ENCODE results near the gene SUGCT.

SUGCT gene

GRCh38 chr7:40192036-40192435 is 57.2 kb downstream of the SUGCT start:
- H3K36me3 ChIP-seq (ENCODE audit: control insufficient read depth in 5 of 5, insufficient read depth in 5 of 5, low read length in 5 of 5), result no peaks in the 10 kb centered on the region
- no peak overlapping the region for H3K9ac ChIP-seq (ENCODE audit: low read length in 5 of 5)
- H3K4me1 ChIP-seq (ENCODE audit: control insufficient read depth in 5 of 5, insufficient read depth in 5 of 5, low read length in 5 of 5), result no peaks in the 10 kb centered on the region
- H3K9me3 ChIP-seq (ENCODE audit: control insufficient read depth in 5 of 5, low read length in 5 of 5), result no peaks in the 10 kb centered on the region
- H3K27ac ChIP-seq (ENCODE audit: low read depth, low read length), result no peak overlapping the region
- H3K27me3 ChIP-seq (ENCODE audit: control insufficient read depth in 5 of 5, insufficient read depth in 4 of 5, low read length in 5 of 5), result no peaks in the 10 kb centered on the region
- H3K4me3 ChIP-seq (ENCODE audit: low read depth in 1 of 5, low read length in 5 of 5), result no peak overlapping the region

- no peak overlapping the region for H3K9ac ChIP-seq (ENCODE audit: low read length in 5 of 5)
- no peaks in the 10 kb centered on the region for H3K9me3 ChIP-seq (ENCODE audit: control insufficient read depth in 5 of 5, low read length in 5 of 5)
- peaks cover 0 to 6% (median 0%) of the 10 kb centered on the region in 5 donors for H3K4me1 ChIP-seq (ENCODE audit: control insufficient read depth in 5 of 5, insufficient read depth in 5 of 5, low read length in 5 of 5)
- H3K4me3 ChIP-seq (ENCODE audit: low read depth in 1 of 5, low read length in 5 of 5), result no peak overlapping the region
- H3K36me3 ChIP-seq (ENCODE audit: control insufficient read depth in 5 of 5, insufficient read depth in 5 of 5, low read length in 5 of 5), result no peaks in the 10 kb centered on the region
- no peak overlapping the region for H3K27ac ChIP-seq (ENCODE audit: low read depth, low read length)
- H3K27me3 ChIP-seq (ENCODE audit: control insufficient read depth in 5 of 5, insufficient read depth in 4 of 5, low read length in 5 of 5), result no peaks in the 10 kb centered on the region
Measured at GRCh38 chr7:40194745-40195144, 59.9 kb downstream of the SUGCT start.

GRCh38 chr7:40197527-40197926 is 62.7 kb downstream of the SUGCT start:
- Histone ChIP-seq H3K27me3 (ENCODE audit: control insufficient read depth in 5 of 5, insufficient read depth in 4 of 5, low read length in 5 of 5) (no peaks in the 10 kb centered on the region), H3K36me3 (ENCODE audit: control insufficient read depth in 5 of 5, insufficient read depth in 5 of 5, low read length in 5 of 5) (no peaks in the 10 kb centered on the region), H3K4me3 (ENCODE audit: low read depth in 1 of 5, low read length in 5 of 5) (no peak overlapping the region), H3K4me1 (ENCODE audit: control insufficient read depth in 5 of 5, insufficient read depth in 5 of 5, low read length in 5 of 5) (peaks cover 0 to 9% (median 0%) of the 10 kb centered on the region in 5 donors), H3K9me3 (ENCODE audit: control insufficient read depth in 5 of 5, low read length in 5 of 5) (no peaks in the 10 kb centered on the region), H3K9ac (ENCODE audit: low read length in 5 of 5) (no peak overlapping the region), H3K27ac (ENCODE audit: low read depth, low read length) (no peak overlapping the region)

- no peaks in the 10 kb centered on the region for H3K36me3 ChIP-seq (ENCODE audit: control insufficient read depth in 5 of 5, insufficient read depth in 5 of 5, low read length in 5 of 5)
- H3K4me1 ChIP-seq (ENCODE audit: control insufficient read depth in 5 of 5, insufficient read depth in 5 of 5, low read length in 5 of 5), result peaks cover 0 to 9% (median 0%) of the 10 kb centered on the region in 5 donors
- no peak overlapping the region for H3K4me3 ChIP-seq (ENCODE audit: low read depth in 1 of 5, low read length in 5 of 5)
- no peak overlapping the region for H3K9ac ChIP-seq (ENCODE audit: low read length in 5 of 5)
- no peaks in the 10 kb centered on the region for H3K27me3 ChIP-seq (ENCODE audit: control insufficient read depth in 5 of 5, insufficient read depth in 4 of 5, low read length in 5 of 5)
- no peak overlapping the region for H3K27ac ChIP-seq (ENCODE audit: low read depth, low read length)
- no peaks in the 10 kb centered on the region for H3K9me3 ChIP-seq (ENCODE audit: control insufficient read depth in 5 of 5, low read length in 5 of 5)
Measured at GRCh38 chr7:40199076-40199802, 64.4 kb downstream of the SUGCT start.

GRCh38 chr7:40200791-40201190 is 66.0 kb downstream of the SUGCT start:
- Histone ChIP-seq H3K9ac (ENCODE audit: low read length in 5 of 5) (no peak overlapping the region), H3K36me3 (ENCODE audit: control insufficient read depth in 5 of 5, insufficient read depth in 5 of 5, low read length in 5 of 5) (no peaks in the 10 kb centered on the region), H3K4me3 (ENCODE audit: low read depth in 1 of 5, low read length in 5 of 5) (no peak overlapping the region), H3K4me1 (ENCODE audit: control insufficient read depth in 5 of 5, insufficient read depth in 5 of 5, low read length in 5 of 5) (peaks cover 0 to 9% (median 0%) of the 10 kb centered on the region in 5 donors), H3K27me3 (ENCODE audit: control insufficient read depth in 5 of 5, insufficient read depth in 4 of 5, low read length in 5 of 5) (no peaks in the 10 kb centered on the region), H3K9me3 (ENCODE audit: control insufficient read depth in 5 of 5, low read length in 5 of 5) (no peaks in the 10 kb centered on the region), H3K27ac (ENCODE audit: low read depth, low read length) (no peak overlapping the region)

GRCh38 chr7:40202851-40203250 is 68.0 kb downstream of the SUGCT start:
- H3K27me3 ChIP-seq (ENCODE audit: control insufficient read depth in 5 of 5, insufficient read depth in 4 of 5, low read length in 5 of 5), result no peaks in the 10 kb centered on the region
- no peak overlapping the region for H3K9ac ChIP-seq (ENCODE audit: low read length in 5 of 5)
- no peaks in the 10 kb centered on the region for H3K9me3 ChIP-seq (ENCODE audit: control insufficient read depth in 5 of 5, low read length in 5 of 5)
- H3K4me3 ChIP-seq (ENCODE audit: low read depth in 1 of 5, low read length in 5 of 5), result no peak overlapping the region
- no peak overlapping the region for H3K27ac ChIP-seq (ENCODE audit: low read depth, low read length)
- peaks cover 0 to 9% (median 0%) of the 10 kb centered on the region in 5 donors for H3K4me1 ChIP-seq (ENCODE audit: control insufficient read depth in 5 of 5, insufficient read depth in 5 of 5, low read length in 5 of 5)
- no peaks in the 10 kb centered on the region for H3K36me3 ChIP-seq (ENCODE audit: control insufficient read depth in 5 of 5, insufficient read depth in 5 of 5, low read length in 5 of 5)

- H3K4me3 ChIP-seq (ENCODE audit: low read depth in 1 of 5, low read length in 5 of 5), result no peak overlapping the region
- no peak overlapping the region for H3K27ac ChIP-seq (ENCODE audit: low read depth, low read length)
- H3K9me3 ChIP-seq (ENCODE audit: control insufficient read depth in 5 of 5, low read length in 5 of 5), result no peaks in the 10 kb centered on the region
- H3K27me3 ChIP-seq (ENCODE audit: control insufficient read depth in 5 of 5, insufficient read depth in 4 of 5, low read length in 5 of 5), result no peaks in the 10 kb centered on the region
- H3K9ac ChIP-seq (ENCODE audit: low read length in 5 of 5), result no peak overlapping the region
- H3K4me1 ChIP-seq (ENCODE audit: control insufficient read depth in 5 of 5, insufficient read depth in 5 of 5, low read length in 5 of 5), result peaks cover 0 to 4% (median 0%) of the 10 kb centered on the region in 5 donors
- no peaks in the 10 kb centered on the region for H3K36me3 ChIP-seq (ENCODE audit: control insufficient read depth in 5 of 5, insufficient read depth in 5 of 5, low read length in 5 of 5)
Measured at GRCh38 chr7:40204581-40204980, 69.8 kb downstream of the SUGCT start.

GRCh38 chr7:40205992-40206391 is 71.2 kb downstream of the SUGCT start:
- H3K4me1 ChIP-seq (ENCODE audit: control insufficient read depth in 5 of 5, insufficient read depth in 5 of 5, low read length in 5 of 5), result no peaks in the 10 kb centered on the region
- H3K27ac ChIP-seq (ENCODE audit: low read depth, low read length), result no peak overlapping the region
- no peaks in the 10 kb centered on the region for H3K36me3 ChIP-seq (ENCODE audit: control insufficient read depth in 5 of 5, insufficient read depth in 5 of 5, low read length in 5 of 5)
- H3K4me3 ChIP-seq (ENCODE audit: low read depth in 1 of 5, low read length in 5 of 5), result no peak overlapping the region
- H3K9me3 ChIP-seq (ENCODE audit: control insufficient read depth in 5 of 5, low read length in 5 of 5), result no peaks in the 10 kb centered on the region
- no peak overlapping the region for H3K9ac ChIP-seq (ENCODE audit: low read length in 5 of 5)
- H3K27me3 ChIP-seq (ENCODE audit: control insufficient read depth in 5 of 5, insufficient read depth in 4 of 5, low read length in 5 of 5), result no peaks in the 10 kb centered on the region

GRCh38 chr7:40211276-40212003 is 76.6 kb downstream of the SUGCT start:
- no peaks in the 10 kb centered on the region for H3K9me3 ChIP-seq (ENCODE audit: control insufficient read depth in 5 of 5, low read length in 5 of 5)
- H3K27ac ChIP-seq (ENCODE audit: low read depth, low read length), result no peak overlapping the region
- H3K4me1 ChIP-seq (ENCODE audit: control insufficient read depth in 5 of 5, insufficient read depth in 5 of 5, low read length in 5 of 5), result no peaks in the 10 kb centered on the region
- H3K36me3 ChIP-seq (ENCODE audit: control insufficient read depth in 5 of 5, insufficient read depth in 5 of 5, low read length in 5 of 5), result no peaks in the 10 kb centered on the region
- H3K4me3 ChIP-seq (ENCODE audit: low read depth in 1 of 5, low read length in 5 of 5), result no peak overlapping the region
- no peaks in the 10 kb centered on the region for H3K27me3 ChIP-seq (ENCODE audit: control insufficient read depth in 5 of 5, insufficient read depth in 4 of 5, low read length in 5 of 5)
- no peak overlapping the region for H3K9ac ChIP-seq (ENCODE audit: low read length in 5 of 5)

- Histone ChIP-seq H3K27me3 (ENCODE audit: control insufficient read depth in 5 of 5, insufficient read depth in 4 of 5, low read length in 5 of 5) (no peaks in the 10 kb centered on the region), H3K9me3 (ENCODE audit: control insufficient read depth in 5 of 5, low read length in 5 of 5) (no peaks in the 10 kb centered on the region), H3K27ac (ENCODE audit: low read depth, low read length) (no peak overlapping the region), H3K4me1 (ENCODE audit: control insufficient read depth in 5 of 5, insufficient read depth in 5 of 5, low read length in 5 of 5) (no peaks in the 10 kb centered on the region), H3K9ac (ENCODE audit: low read length in 5 of 5) (no peak overlapping the region), H3K36me3 (ENCODE audit: control insufficient read depth in 5 of 5, insufficient read depth in 5 of 5, low read length in 5 of 5) (no peaks in the 10 kb centered on the region), H3K4me3 (ENCODE audit: low read depth in 1 of 5, low read length in 5 of 5) (no peak overlapping the region)
Measured at GRCh38 chr7:40213291-40213690, 78.5 kb downstream of the SUGCT start.

All from subcutaneous abdominal adipose tissue (tissue), 5 donors.